Liver (tissue), 3 donors: Measurements from ENCODE around the gene NSG1.

Experiments used
- EGR1 ChIP-seq, 2 donors: IDR thresholded peaks; 2 replicates each; pipeline ENCODE4 v1.6.1; 2016 to 2018; ENCODE audit warnings: antibody characterized with exemption in 2 of 2, low read depth in 2 of 2
- FOXA1 ChIP-seq: IDR thresholded peaks from 2 replicates; pipeline ENCODE4 v1.6.1; 2016; ENCODE audit warnings: antibody characterized with exemption
- FOXA2 ChIP-seq: IDR thresholded peaks from 2 replicates; pipeline ENCODE4 v1.6.1; 2016; ENCODE audit warnings: antibody characterized with exemption
- HNF4G ChIP-seq: IDR thresholded peaks from 2 replicates; pipeline ENCODE4 v1.6.1; 2016; ENCODE audit warnings: antibody characterized with exemption
- JUND ChIP-seq, 2 donors: IDR thresholded peaks; 2 replicates each; pipeline ENCODE4 v1.6.1; 2016; ENCODE audit warnings: antibody characterized with exemption in 2 of 2
- RAD21 ChIP-seq, 2 donors: IDR thresholded peaks; 2 replicates each; pipeline ENCODE4 v1.6.1; 2016; ENCODE audit warnings: antibody characterized with exemption in 2 of 2, mild to moderate bottlenecking in 2 of 2
- RXRA ChIP-seq, 2 donors: IDR thresholded peaks; 2 replicates each; pipeline ENCODE4 v1.6.1; 2017 to 2018; ENCODE audit warnings: antibody characterized with exemption in 2 of 2, mild to moderate bottlenecking in 1 of 2
- SP1 ChIP-seq: IDR thresholded peaks from 2 replicates; pipeline ENCODE4 v1.6.1; 2018; ENCODE audit warnings: antibody characterized with exemption, mild to moderate bottlenecking
- TAF1 ChIP-seq: conservative IDR thresholded peaks from 2 replicates; pipeline ENCODE4 v1.6.1; 2016; ENCODE audit warnings: antibody characterized with exemption, mild to moderate bottlenecking
- YY1 ChIP-seq: IDR thresholded peaks from 2 replicates; pipeline ENCODE4 v1.6.1; 2016; ENCODE audit warnings: antibody characterized with exemption, mild to moderate bottlenecking
- TF ChIP-seq, protein P1 (sequence below): fragments of 150-350 bp; IDR thresholded peaks from 2 replicates; pipeline ENCODE4 v1.5.1; 2017; ENCODE audit warnings: improper control_type of control experiment, low read depth, low read length; ENCODE audit not compliant: missing input control
- TF ChIP-seq, protein P2 (sequence below): IDR thresholded peaks from 2 replicates; pipeline ENCODE4 v1.6.1; 2016; ENCODE audit warnings: antibody characterized with exemption, mild to moderate bottlenecking
- TF ChIP-seq, protein P3 (sequence below): IDR thresholded peaks from 2 replicates; pipeline ENCODE4 v1.6.1; 2016; ENCODE audit warnings: antibody characterized with exemption
- TF ChIP-seq, protein P4 (sequence below): IDR thresholded peaks from 2 replicates; pipeline ENCODE4 v1.6.1; 2016; ENCODE audit warnings: antibody characterized with exemption
- donor health status: healthy.
- donor health status: healthy.

DNA sequence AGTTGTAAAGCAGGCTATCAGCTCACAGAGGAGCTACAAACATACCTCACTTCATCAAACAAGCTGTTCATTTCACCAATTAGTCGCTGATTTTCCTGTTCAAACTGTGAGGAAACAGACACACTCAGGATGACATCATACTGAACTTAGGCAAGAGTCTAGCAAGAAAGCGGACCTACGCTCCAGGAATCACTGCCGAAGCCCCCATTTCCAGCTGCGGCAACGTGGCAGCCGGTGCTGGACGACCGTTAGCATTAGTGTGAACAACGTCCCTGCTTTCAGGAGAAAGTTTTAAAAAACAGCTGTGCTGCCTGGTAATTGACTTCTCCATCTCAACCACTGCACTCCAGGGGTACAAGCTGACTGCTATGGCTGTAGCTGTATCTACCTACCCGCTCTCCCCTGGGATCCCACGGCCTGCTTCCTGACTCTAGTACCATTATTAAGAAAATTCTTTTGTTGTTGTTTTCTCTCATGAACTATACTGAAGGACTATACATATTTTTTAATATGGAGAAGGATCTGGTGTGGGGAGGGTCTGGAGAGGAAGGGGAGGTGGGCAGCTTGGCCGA, 38.3 kb downstream of the NSG1 start:
- TF ChIP-seq, protein P1, sequence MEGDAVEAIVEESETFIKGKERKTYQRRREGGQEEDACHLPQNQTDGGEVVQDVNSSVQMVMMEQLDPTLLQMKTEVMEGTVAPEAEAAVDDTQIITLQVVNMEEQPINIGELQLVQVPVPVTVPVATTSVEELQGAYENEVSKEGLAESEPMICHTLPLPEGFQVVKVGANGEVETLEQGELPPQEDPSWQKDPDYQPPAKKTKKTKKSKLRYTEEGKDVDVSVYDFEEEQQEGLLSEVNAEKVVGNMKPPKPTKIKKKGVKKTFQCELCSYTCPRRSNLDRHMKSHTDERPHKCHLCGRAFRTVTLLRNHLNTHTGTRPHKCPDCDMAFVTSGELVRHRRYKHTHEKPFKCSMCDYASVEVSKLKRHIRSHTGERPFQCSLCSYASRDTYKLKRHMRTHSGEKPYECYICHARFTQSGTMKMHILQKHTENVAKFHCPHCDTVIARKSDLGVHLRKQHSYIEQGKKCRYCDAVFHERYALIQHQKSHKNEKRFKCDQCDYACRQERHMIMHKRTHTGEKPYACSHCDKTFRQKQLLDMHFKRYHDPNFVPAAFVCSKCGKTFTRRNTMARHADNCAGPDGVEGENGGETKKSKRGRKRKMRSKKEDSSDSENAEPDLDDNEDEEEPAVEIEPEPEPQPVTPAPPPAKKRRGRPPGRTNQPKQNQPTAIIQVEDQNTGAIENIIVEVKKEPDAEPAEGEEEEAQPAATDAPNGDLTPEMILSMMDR = no peak
- TF ChIP-seq HNF4G (no peak), TAF1 (no peak), FOXA1 (no peak), JUND (IDR thresholded peaks at IDR 0.05) (no peak), SP1 (no peak), EGR1 (IDR thresholded peaks at IDR 0.05; ENCODE audit: low read depth in 2 of 2) (no peak), YY1 (no peak), RAD21 (IDR thresholded peaks at IDR 0.05) (no peak), FOXA2 (no peak), RXRA (IDR thresholded peaks at IDR 0.05) (no peak)
- TF ChIP-seq, protein P2, sequence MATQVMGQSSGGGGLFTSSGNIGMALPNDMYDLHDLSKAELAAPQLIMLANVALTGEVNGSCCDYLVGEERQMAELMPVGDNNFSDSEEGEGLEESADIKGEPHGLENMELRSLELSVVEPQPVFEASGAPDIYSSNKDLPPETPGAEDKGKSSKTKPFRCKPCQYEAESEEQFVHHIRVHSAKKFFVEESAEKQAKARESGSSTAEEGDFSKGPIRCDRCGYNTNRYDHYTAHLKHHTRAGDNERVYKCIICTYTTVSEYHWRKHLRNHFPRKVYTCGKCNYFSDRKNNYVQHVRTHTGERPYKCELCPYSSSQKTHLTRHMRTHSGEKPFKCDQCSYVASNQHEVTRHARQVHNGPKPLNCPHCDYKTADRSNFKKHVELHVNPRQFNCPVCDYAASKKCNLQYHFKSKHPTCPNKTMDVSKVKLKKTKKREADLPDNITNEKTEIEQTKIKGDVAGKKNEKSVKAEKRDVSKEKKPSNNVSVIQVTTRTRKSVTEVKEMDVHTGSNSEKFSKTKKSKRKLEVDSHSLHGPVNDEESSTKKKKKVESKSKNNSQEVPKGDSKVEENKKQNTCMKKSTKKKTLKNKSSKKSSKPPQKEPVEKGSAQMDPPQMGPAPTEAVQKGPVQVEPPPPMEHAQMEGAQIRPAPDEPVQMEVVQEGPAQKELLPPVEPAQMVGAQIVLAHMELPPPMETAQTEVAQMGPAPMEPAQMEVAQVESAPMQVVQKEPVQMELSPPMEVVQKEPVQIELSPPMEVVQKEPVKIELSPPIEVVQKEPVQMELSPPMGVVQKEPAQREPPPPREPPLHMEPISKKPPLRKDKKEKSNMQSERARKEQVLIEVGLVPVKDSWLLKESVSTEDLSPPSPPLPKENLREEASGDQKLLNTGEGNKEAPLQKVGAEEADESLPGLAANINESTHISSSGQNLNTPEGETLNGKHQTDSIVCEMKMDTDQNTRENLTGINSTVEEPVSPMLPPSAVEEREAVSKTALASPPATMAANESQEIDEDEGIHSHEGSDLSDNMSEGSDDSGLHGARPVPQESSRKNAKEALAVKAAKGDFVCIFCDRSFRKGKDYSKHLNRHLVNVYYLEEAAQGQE = no peak
- TF ChIP-seq, protein P3, sequence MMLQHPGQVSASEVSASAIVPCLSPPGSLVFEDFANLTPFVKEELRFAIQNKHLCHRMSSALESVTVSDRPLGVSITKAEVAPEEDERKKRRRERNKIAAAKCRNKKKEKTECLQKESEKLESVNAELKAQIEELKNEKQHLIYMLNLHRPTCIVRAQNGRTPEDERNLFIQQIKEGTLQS = no peak
- TF ChIP-seq, protein P4, sequence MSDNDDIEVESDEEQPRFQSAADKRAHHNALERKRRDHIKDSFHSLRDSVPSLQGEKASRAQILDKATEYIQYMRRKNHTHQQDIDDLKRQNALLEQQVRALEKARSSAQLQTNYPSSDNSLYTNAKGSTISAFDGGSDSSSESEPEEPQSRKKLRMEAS = no peak
